Measurements from ENCODE around the gene AGBL4. TPM values are rescaled to one million over a fixed set of nuclear protein-coding genes. Genes with fewer than 3 reads are reported as not detected.

Gene AGBL4
- total RNA-seq, 1 donor from 2014 or later, result not detected

- no peaks in the 10 kb centered on the region for H3K36me3 Mint-ChIP-seq (ENCODE audit: unreplicated experiment)
- no peak for DNase-seq (ENCODE audit: extremely low spot score, unreplicated experiment)
- no peaks in the 10 kb centered on the region for H3K4me1 Mint-ChIP-seq (ENCODE audit: unreplicated experiment)
- no peaks in the 10 kb centered on the region for H3K9me3 Mint-ChIP-seq (ENCODE audit: unreplicated experiment)
- no peak overlapping the region for H3K27ac Mint-ChIP-seq (ENCODE audit: unreplicated experiment)
- no peaks in the 10 kb centered on the region for H3K27me3 Mint-ChIP-seq (ENCODE audit: unreplicated experiment)
- H3K4me3 Mint-ChIP-seq (ENCODE audit: unreplicated experiment), result no peak overlapping the region
- no peak for TF ChIP-seq CTCF (IDR thresholded peaks at IDR 0.05)
Observed at GRCh38 chr1:48560577-48560976, 1463.2 kb downstream of the AGBL4 start.

- no peaks in the 10 kb centered on the region for H3K36me3 Mint-ChIP-seq (ENCODE audit: unreplicated experiment)
- DNase-seq (ENCODE audit: extremely low spot score, unreplicated experiment), result no peak
- H3K9me3 Mint-ChIP-seq (ENCODE audit: unreplicated experiment), result no peaks in the 10 kb centered on the region
- no peak overlapping the region for H3K27ac Mint-ChIP-seq (ENCODE audit: unreplicated experiment)
- no peaks in the 10 kb centered on the region for H3K4me1 Mint-ChIP-seq (ENCODE audit: unreplicated experiment)
- H3K4me3 Mint-ChIP-seq (ENCODE audit: unreplicated experiment), result no peak overlapping the region
- H3K27me3 Mint-ChIP-seq (ENCODE audit: unreplicated experiment), result no peaks in the 10 kb centered on the region
- no peak for TF ChIP-seq CTCF (IDR thresholded peaks at IDR 0.05)
Observed at GRCh38 chr1:48560116-48560515, 1463.6 kb downstream of the AGBL4 start.

- DNase-seq (ENCODE audit: extremely low spot score, unreplicated experiment), result no peak
- Mint-ChIP-seq H3K27me3 (ENCODE audit: unreplicated experiment) (no peaks in the 10 kb centered on the region), H3K4me1 (ENCODE audit: unreplicated experiment) (no peaks in the 10 kb centered on the region), H3K27ac (ENCODE audit: unreplicated experiment) (no peak overlapping the region), H3K9me3 (ENCODE audit: unreplicated experiment) (no peaks in the 10 kb centered on the region), H3K4me3 (ENCODE audit: unreplicated experiment) (no peak overlapping the region), H3K36me3 (ENCODE audit: unreplicated experiment) (no peaks in the 10 kb centered on the region)
- TF ChIP-seq CTCF (IDR thresholded peaks at IDR 0.05), result no peak
Observed at GRCh38 chr1:48558366-48558765, 1465.4 kb downstream of the AGBL4 start.

- no peak for TF ChIP-seq CTCF (IDR thresholded peaks at IDR 0.05)
- Mint-ChIP-seq H3K27me3 (ENCODE audit: unreplicated experiment) (no peaks in the 10 kb centered on the region), H3K4me3 (ENCODE audit: unreplicated experiment) (no peak overlapping the region), H3K9me3 (ENCODE audit: unreplicated experiment) (no peaks in the 10 kb centered on the region), H3K27ac (ENCODE audit: unreplicated experiment) (no peak overlapping the region), H3K36me3 (ENCODE audit: unreplicated experiment) (no peaks in the 10 kb centered on the region), H3K4me1 (ENCODE audit: unreplicated experiment) (no peaks in the 10 kb centered on the region)
- DNase-seq (ENCODE audit: extremely low spot score, unreplicated experiment), result no peak
Observed at GRCh38 chr1:48556186-48556850, 1467.4 kb downstream of the AGBL4 start.

- no peaks in the 10 kb centered on the region for H3K36me3 Mint-ChIP-seq (ENCODE audit: unreplicated experiment)
- TF ChIP-seq CTCF (IDR thresholded peaks at IDR 0.05), result no peak
- no peak overlapping the region for H3K27ac Mint-ChIP-seq (ENCODE audit: unreplicated experiment)
- DNase-seq (ENCODE audit: extremely low spot score, unreplicated experiment), result no peak
- no peaks in the 10 kb centered on the region for H3K27me3 Mint-ChIP-seq (ENCODE audit: unreplicated experiment)
- no peak overlapping the region for H3K4me3 Mint-ChIP-seq (ENCODE audit: unreplicated experiment)
- no peaks in the 10 kb centered on the region for H3K4me1 Mint-ChIP-seq (ENCODE audit: unreplicated experiment)
- H3K9me3 Mint-ChIP-seq (ENCODE audit: unreplicated experiment), result no peaks in the 10 kb centered on the region
Observed at GRCh38 chr1:48555271-48555670, 1468.5 kb downstream of the AGBL4 start.

Measured in osteocyte (in vitro differentiated cells).